Coronary artery (tissue), 2 donors: Measurements from ENCODE around the gene TNS3.

Experiments
- DNase-seq: peaks from one replicate; pipeline ENCODE4 v3.0.0-alpha.2; 2017; ENCODE audit warnings: low spot score
- H3K27ac ChIP-seq, 2 donors: fragments of 200-600 bp; sonication (generic); one replicate each; pipeline ENCODE4 v1.5.1; 2016 to 2019
- H3K4me3 ChIP-seq: fragments of 200-600 bp; sonication (generic); 2 replicates; pipeline ENCODE4 v1.5.1; 2016; ENCODE audit warnings: mild to moderate bottlenecking, moderate library complexity
- TF ChIP-seq, protein P1 (sequence below): fragments of 200-600 bp; sonication (generic); IDR thresholded peaks from one replicate; pipeline ENCODE4 v1.5.1; 2019; ENCODE audit warnings: antibody characterized with exemption

TNS3 gene

DNA sequence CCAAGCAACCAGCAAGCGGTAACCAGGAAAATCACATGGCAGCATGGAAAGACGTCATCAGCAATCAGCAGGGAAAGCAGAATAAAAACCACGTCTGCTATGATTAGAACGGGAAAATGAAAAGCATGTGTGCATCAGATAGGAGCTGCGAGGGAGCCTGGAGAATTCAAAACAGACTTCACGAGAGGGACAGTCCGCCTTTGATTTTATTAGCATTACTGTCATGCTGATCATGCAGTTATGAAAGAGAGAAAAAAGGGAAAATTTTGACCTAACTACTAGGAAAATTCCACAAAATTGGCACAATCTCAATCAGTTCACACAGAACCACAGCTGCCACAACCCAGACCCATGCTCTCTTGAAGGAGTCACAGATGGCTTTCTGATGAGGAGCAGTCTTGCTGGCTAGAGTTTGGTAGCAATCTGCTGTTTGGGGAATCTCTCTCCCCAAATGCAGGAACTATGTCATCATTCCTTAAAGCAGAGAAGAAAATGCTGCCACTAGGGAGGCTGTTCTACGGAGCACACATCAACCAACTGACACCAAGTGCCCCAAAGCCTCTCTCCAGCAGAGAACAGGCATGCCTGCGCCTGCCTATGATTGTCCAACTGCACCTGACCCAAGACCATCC, 295.9 kb downstream of the TNS3 start:
- H3K4me3 ChIP-seq, result no peak overlapping the region
- TF ChIP-seq, protein P1, sequence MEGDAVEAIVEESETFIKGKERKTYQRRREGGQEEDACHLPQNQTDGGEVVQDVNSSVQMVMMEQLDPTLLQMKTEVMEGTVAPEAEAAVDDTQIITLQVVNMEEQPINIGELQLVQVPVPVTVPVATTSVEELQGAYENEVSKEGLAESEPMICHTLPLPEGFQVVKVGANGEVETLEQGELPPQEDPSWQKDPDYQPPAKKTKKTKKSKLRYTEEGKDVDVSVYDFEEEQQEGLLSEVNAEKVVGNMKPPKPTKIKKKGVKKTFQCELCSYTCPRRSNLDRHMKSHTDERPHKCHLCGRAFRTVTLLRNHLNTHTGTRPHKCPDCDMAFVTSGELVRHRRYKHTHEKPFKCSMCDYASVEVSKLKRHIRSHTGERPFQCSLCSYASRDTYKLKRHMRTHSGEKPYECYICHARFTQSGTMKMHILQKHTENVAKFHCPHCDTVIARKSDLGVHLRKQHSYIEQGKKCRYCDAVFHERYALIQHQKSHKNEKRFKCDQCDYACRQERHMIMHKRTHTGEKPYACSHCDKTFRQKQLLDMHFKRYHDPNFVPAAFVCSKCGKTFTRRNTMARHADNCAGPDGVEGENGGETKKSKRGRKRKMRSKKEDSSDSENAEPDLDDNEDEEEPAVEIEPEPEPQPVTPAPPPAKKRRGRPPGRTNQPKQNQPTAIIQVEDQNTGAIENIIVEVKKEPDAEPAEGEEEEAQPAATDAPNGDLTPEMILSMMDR, result no peak
- DNase-seq, result no peak
- peak overlapping the region in 1 of 2 donors; percentile 50 for H3K27ac ChIP-seq

DNA sequence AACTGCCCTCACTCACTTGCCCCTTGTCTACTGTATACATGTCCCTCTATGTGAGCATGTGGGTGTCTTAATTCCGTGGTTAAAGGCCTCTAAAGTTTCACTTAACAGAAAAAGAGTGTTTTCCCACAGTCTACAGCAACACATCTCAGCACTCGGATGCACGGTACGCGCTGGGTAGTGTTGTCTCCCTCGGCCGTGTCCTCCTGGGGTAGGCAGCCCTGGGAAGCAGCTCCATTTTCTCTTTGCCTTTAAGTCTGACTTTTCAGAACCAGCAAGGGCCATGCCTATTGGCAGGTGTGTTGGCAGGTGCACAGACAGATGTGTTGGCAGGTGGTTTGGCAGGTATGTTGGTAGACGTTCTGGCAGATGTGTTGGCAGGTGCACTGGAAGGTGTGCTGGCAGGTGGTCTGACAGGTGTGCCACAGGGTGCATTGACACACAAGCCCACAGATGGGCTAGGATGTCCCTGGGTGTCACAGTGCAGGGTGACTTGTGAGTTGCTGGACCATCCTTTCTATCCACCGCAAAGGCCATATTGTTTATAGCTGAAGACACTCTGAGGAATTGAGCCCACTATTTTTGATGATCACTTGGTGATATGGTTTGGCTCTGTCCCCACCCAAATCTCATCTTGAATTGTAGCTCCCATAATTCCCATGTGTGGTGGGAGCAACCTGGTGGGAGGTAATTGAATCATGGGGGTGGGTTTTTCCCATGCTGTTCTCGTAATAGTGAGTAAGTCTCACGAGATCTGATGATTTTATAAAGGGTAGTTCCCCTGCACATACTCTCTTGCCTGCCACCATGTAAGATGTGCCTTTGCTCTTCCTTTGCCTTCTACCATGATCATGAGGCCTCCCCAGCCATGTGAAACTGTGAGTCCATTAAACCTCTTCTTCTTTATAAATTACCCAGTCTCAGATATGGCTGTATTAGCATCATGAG, 296.9 kb downstream of the TNS3 start:
- DNase-seq, result no peak
- no peak overlapping the region for H3K4me3 ChIP-seq
- TF ChIP-seq, protein P1, result no peak
- peak overlapping the region in 1 of 2 donors; percentile 50 for H3K27ac ChIP-seq

DNA sequence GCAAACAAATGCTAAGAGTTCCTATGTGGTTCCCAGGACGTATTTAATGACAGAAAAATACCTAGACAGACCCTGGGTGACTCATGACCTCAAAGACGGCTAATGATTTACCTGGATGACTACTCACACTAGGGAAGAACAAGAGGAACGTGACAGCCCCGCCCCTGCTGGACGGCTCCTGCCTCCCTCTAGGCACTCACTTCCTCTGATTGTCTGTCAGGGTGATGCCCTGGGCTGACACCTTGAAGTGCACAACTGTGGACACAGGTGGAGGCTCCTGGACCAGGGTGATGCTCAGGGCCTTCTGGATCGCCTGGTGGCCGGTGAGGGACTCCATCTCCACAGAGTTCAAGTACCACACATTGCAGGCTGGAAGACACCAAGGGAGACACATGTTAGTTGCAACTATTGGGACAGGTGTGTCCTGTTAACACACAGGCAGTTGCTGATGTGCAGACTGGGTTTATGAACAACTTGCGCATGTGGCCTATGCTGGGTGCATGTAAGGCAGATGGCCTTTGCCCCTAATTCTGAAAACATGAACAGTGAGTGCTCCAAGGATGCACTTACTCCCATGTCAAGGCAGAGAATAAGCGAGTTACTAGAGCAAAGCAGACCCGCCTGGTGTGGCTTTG, 298.3 kb downstream of the TNS3 start:
- TF ChIP-seq, protein P1, result no peak
- H3K27ac ChIP-seq, result no peak overlapping the region
- no peak for DNase-seq
- H3K4me3 ChIP-seq, result no peak overlapping the region

DNA sequence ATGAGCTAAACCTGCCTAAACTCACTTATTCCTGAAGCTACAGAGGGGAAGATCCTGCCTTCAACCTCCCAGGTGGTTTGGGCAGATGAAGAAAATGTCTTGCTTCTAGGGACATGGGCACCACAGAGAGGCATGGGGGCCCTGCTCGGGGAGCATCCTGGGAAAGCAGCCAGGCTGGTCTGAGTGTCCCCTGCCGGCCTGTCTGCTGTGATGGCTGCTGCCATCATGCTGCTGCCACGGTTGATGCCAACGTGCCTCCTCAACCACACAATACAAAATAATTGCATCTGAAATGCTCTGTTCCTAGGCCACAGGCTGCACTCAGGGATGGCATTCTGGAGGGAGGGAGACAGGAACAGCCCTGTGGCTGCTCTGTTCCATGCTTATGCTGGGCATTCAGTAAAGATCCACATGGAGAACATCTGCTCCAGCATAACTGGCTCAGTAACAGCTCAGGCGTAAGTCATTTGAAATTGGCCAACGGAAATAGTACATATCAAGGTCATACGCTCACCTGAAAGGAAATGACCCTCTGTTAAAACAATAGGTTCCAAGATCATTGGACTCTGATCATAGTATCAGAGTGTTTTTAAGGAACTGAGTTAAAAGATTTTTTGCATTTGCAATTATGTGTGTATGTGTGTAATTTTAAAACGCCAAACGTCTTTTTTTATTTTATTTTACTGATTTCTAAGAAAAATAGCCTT, 299.0 kb downstream of the TNS3 start:
- TF ChIP-seq, protein P1, result no peak
- Histone ChIP-seq H3K4me3 (no peak overlapping the region), H3K27ac (no peak overlapping the region)
- DNase-seq, result no peak

DNA sequence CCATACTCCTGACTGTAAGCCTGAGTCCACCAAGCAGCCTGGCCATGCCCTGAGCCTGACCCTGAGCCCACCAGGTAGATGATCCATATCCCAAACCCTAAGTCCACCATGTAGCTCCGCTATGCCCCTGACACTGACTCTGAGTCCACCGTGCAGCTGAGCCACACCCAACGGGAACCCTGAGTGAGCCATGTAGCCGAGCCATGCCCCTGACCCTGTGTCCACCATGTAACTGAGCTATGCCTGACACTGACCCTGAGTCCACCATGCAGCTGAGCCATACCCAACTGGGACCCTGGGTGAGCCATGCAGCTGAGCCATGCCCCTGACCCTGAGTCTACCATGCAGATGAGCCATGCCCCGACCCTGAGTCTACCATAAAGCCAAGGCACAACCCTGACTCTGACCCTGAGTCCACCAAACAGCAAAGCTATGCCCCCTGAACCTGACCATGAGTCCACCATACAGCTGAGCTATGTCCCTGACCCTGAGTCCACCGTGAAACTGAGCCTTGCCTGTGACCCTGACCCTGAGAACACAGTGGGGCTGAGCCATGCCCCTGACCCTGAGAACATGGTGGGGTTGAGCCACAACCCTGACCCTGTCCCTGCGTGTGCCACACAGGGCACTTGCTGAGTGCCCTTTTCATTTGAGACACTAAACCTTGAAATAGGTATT, 299.8 kb downstream of the TNS3 start:
- H3K27ac ChIP-seq, result no peak overlapping the region
- no peak for DNase-seq
- no peak overlapping the region for H3K4me3 ChIP-seq
- TF ChIP-seq, protein P1, result no peak

DNA sequence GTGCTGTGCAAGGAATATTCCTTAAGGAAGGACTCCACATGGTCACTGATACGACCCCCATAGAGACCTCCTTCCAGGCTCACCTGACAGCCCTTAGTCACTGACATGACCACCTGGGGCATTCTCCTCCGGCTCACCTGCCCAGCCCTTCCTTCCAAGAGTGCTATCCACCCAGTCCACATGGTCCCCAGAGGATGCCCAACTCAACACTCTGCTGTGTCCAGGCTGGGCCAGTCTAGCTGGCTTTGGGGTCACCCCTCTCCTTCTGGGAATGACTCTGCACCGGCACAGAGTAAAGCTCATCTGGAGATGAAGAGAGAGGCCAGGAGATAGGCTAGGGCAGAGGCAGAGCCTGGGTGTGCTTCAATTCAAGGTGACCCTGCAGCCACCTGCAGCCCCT, 300.8 kb downstream of the TNS3 start:
- DNase-seq, result no peak
- Histone ChIP-seq H3K27ac (no peak overlapping the region), H3K4me3 (no peak overlapping the region)
- TF ChIP-seq, protein P1, result no peak
